ENCODE measurements around the gene TRIM71.

DNA sequence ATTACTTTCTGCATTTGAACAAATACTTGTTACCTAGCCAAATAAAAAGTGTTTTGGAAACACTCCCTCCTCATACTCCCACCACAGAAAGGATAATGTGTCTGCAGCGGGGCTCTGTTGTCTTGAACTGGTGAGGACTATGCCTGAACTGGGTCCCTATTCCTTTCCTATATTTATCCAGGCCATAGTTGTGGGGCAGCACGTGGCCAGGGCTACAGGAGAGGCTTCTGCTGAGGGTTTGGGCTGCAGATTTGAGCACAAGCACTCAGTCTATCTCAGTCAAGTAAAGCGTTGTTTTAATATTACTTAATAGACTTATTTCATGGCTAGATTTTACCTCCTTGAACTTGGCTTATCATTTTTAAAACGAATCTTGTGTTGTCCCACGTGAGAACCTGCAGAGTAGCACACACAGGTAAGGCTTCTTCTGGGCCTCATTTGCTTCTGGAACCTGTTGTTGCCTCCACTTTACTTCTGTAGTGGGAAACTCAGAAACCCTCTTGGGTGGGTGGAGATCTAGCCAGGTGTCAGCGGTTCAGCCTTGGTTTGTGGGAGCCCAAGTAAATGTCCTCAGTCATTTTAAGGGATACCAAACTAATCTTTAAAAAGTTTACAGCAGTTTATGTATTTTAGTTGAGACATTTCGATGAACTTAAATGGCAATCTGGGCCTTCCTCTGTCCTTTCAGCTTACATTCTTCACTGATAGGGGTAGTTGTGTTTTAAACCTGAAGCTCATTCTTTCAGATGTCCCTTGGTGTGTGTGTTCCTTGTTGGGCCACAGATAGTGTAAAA lies 51.1 kb downstream of the TRIM71 start:
- TF ChIP-seq, protein P1, sequence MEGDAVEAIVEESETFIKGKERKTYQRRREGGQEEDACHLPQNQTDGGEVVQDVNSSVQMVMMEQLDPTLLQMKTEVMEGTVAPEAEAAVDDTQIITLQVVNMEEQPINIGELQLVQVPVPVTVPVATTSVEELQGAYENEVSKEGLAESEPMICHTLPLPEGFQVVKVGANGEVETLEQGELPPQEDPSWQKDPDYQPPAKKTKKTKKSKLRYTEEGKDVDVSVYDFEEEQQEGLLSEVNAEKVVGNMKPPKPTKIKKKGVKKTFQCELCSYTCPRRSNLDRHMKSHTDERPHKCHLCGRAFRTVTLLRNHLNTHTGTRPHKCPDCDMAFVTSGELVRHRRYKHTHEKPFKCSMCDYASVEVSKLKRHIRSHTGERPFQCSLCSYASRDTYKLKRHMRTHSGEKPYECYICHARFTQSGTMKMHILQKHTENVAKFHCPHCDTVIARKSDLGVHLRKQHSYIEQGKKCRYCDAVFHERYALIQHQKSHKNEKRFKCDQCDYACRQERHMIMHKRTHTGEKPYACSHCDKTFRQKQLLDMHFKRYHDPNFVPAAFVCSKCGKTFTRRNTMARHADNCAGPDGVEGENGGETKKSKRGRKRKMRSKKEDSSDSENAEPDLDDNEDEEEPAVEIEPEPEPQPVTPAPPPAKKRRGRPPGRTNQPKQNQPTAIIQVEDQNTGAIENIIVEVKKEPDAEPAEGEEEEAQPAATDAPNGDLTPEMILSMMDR (IDR thresholded peaks at IDR 0.05): no peak
- no peak for TF ChIP-seq POLR2A (IDR thresholded peaks at IDR 0.05)
